GM12878 (cell line): ENCODE measurements around the gene PCP2. TPM values are rescaled to one million over a fixed set of nuclear protein-coding genes. Genes with fewer than 3 reads are reported as not detected.
A peak's percentile ranks its signal among the peaks of the same experiment; 100 is the strongest.

Experiments
- BMI1 ChIP-seq: fragments of 450-650 bp; IDR thresholded peaks from 2 replicates; pipeline ENCODE4 v1.6.1; 2016; ENCODE audit warnings: mild to moderate bottlenecking, moderate library complexity, borderline replicate concordance
- CHD1 ChIP-seq: IDR thresholded peaks from 2 replicates; pipeline ENCODE4 v1.6.1; 2012; ENCODE audit warnings: low read depth, low read length, improper control_type of control experiment
- CUX1 ChIP-seq: IDR thresholded peaks from 2 replicates; pipeline ENCODE4 v1.6.1; 2012; ENCODE audit warnings: improper control_type of control experiment, low read depth, low read length; ENCODE audit not compliant: insufficient replicate concordance
- EGR1 ChIP-seq, 2 experiments: IDR thresholded peaks; 1 replicate in 1 of 2; 2 replicates in 1 of 2; pipeline ENCODE4 v1.6.1; 2011 to 2012; ENCODE audit warnings: low read depth in 2 of 2, low read length in 2 of 2, borderline replicate concordance in 1 of 2, mild to moderate bottlenecking in 1 of 2, moderate library complexity in 1 of 2
- ELK1 ChIP-seq: IDR thresholded peaks from 2 replicates; pipeline ENCODE4 v1.6.1; 2012; ENCODE audit warnings: low read depth, low read length, improper control_type of control experiment
- FOXM1 ChIP-seq: IDR thresholded peaks from 2 replicates; pipeline ENCODE4 v1.6.1; 2012; ENCODE audit warnings: low read depth, mild to moderate bottlenecking, inconsistent platforms, low read length, moderate library complexity
- HDAC2 ChIP-seq: fragments of 200-600 bp; sonication (generic); IDR thresholded peaks from 2 replicates; pipeline ENCODE4 v1.6.1; 2017
- HSF1 ChIP-seq: fragments of 150-350 bp; IDR thresholded peaks from 2 replicates; pipeline ENCODE4 v1.6.1; 2014; ENCODE audit warnings: mild to moderate bottlenecking, low read depth, low read length
- MTA2 ChIP-seq: fragments of 450-650 bp; IDR thresholded peaks from 2 replicates; pipeline ENCODE4 v1.6.1; 2016; ENCODE audit warnings: low read depth, mild to moderate bottlenecking, moderate library complexity
- NFIC ChIP-seq: IDR thresholded peaks from 2 replicates; pipeline ENCODE4 v1.6.1; 2012; ENCODE audit warnings: low read depth, mild to moderate bottlenecking, inconsistent platforms, low read length, moderate library complexity
- NFYB ChIP-seq: IDR thresholded peaks from 2 replicates; pipeline ENCODE4 v1.6.1; 2011; ENCODE audit warnings: low read depth, mild to moderate bottlenecking, low read length, improper control_type of control experiment, moderate library complexity; ENCODE audit not compliant: insufficient read depth
- NKRF ChIP-seq: fragments of 450-650 bp; conservative IDR thresholded peaks from 2 replicates; pipeline ENCODE4 v1.6.1; 2017; ENCODE audit warnings: mild to moderate bottlenecking, moderate library complexity
- NRF1 ChIP-seq: conservative IDR thresholded peaks from 2 replicates; pipeline ENCODE4 v1.6.1; 2011; ENCODE audit warnings: mild to moderate bottlenecking, low read depth, low read length, improper control_type of control experiment
- PAX5 ChIP-seq: IDR thresholded peaks from 2 replicates; pipeline ENCODE4 v1.6.1; 2011; ENCODE audit warnings: low read depth, low read length, borderline replicate concordance
- RELA ChIP-seq: fragments of 450-650 bp; IDR thresholded peaks from 2 replicates; pipeline ENCODE4 v1.8.0; 2014; ENCODE audit warnings: borderline replicate concordance; ENCODE audit not compliant: partially characterized antibody
- SREBF1 ChIP-seq: IDR thresholded peaks from 2 replicates; pipeline ENCODE4 v1.6.1; 2012; ENCODE audit warnings: mild to moderate bottlenecking, low read length
- SUZ12 ChIP-seq: fragments of 200-600 bp; sonication (generic); IDR thresholded peaks from one replicate; pipeline ENCODE4 v1.6.1; 2018; ENCODE audit warnings: antibody characterized with exemption, mild to moderate bottlenecking; ENCODE audit not compliant: unreplicated experiment
- TBL1XR1 ChIP-seq: IDR thresholded peaks from 2 replicates; pipeline ENCODE4 v1.6.1; 2012; ENCODE audit warnings: low read depth, low read length, improper control_type of control experiment
- TCF12 ChIP-seq: IDR thresholded peaks from 2 replicates; pipeline ENCODE4 v1.6.1; 2011; ENCODE audit warnings: low read depth, mild to moderate bottlenecking, low read length
- TCF3 ChIP-seq: IDR thresholded peaks from 2 replicates; pipeline ENCODE4 v1.6.1; 2012; ENCODE audit warnings: low read depth, mild to moderate bottlenecking, low read length, borderline replicate concordance; ENCODE audit not compliant: insufficient read depth
- polyA plus RNA-seq, 11 experiments: library from polyadenylated mRNA; depleted of rRNA in 4 of 11; unstranded in 6 of 11; stranded (reverse) in 5 of 11; fragments of >200 nt; fragmentation: Nextera tagmentation in 4 of 11; fragmentation: Illumina TruSeq in 1 of 11; extraction: Ambion mirVana in 4 of 11; extraction: Trizol in 1 of 11; gene quantifications; 1 replicate in 1 of 11; 2 replicates in 10 of 11; pipeline versions ENCODE4 v1.2.1 to v1.2.3, GENCODE V29; 2011 to 2016; ENCODE audit warnings: inconsistent platforms in 2 of 11, missing spikeins in 2 of 11, low read depth in 1 of 11
- total RNA-seq, 4 experiments: library from RNA; depleted of rRNA in 3 of 4; stranded (reverse); fragments of >200 nt in 3 of 4; fragmentation: Illumina TruSeq in 1 of 4; extraction: Trizol in 1 of 4; gene quantifications; 2 replicates each; pipeline versions ENCODE4 v1.2.1 to v1.2.3, GENCODE V29; 2013 to 2021

Gene PCP2
- total and polyA plus RNA-seq, 10 of the 15 experiments (the other 5 are each of a cell fraction or from before 2014, with no cell fraction given): 0.10 to 0.62 (median 0.31) TPM; not detected in 5

GRCh38 chr19:7680606-7681339 is 47.3 kb upstream of the PCP2 start, which contains the start of gene TRAPPC5 (continued):
- TF ChIP-seq EGR1 (IDR thresholded peaks at IDR 0.05; ENCODE audit: borderline replicate concordance in 1 of 2, low read depth in 2 of 2, low read length in 2 of 2) (peak in 1 of 2 experiments; percentile 95; a peak in 2 of 3 replicates), TCF3 (0 out of 2 replicates have a peak, but pooled peaks have one; percentile 10), NRF1 (peak; percentile 88), HDAC2 (no peak), CHD1 (no peak), SUZ12 (no peak), TCF12 (0 out of 2 replicates have a peak, but pooled peaks have one; percentile 32), MTA2 (no peak), RELA (peak; percentile 77), CUX1 (no peak), NKRF (peak; percentile 55; the same call in 1 of the 2 replicates), FOXM1 (no peak), SREBF1 (no peak), NFYB (no peak), ELK1 (no peak), TBL1XR1 (no peak), NFIC (no peak), HSF1 (no peak), BMI1 (no peak), PAX5 (no peak; the same call in 1 of the 2 replicates)
